ENCODE measurements around the gene IGSF10.

The IGSF10 gene

GRCh38 chr3:151412989-151413388 lies 47.9 kb downstream of the IGSF10 start:
- DNase-seq, result no peak
